ENCODE data around the gene TBC1D3B.
"Not testable (repeated sequence)": the region's sequence is repeated elsewhere in the genome, so short reads cannot be mapped to it uniquely, and the experiment has no call there.

DNA sequence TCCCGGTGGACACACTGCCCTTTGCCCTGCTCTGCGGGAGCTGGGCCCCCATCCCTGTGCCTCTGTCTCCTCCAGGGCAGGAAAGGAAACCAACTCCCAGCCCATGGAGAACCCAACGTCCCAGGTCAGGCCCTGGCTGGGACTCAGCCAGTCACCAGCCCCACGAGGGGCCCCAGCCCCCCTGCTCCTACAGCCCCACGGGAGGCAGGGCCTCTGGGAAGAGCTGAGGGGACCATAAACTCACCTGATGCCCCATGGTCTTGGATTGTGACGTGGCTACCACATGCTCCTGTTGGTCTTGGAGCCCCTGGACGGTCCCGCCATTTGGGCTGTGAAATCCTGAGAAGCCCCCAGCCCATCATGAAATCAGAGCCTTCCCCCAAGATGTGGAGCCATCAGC, 7.6 kb downstream of the TBC1D3B start:
- TF ChIP-seq, protein P1, sequence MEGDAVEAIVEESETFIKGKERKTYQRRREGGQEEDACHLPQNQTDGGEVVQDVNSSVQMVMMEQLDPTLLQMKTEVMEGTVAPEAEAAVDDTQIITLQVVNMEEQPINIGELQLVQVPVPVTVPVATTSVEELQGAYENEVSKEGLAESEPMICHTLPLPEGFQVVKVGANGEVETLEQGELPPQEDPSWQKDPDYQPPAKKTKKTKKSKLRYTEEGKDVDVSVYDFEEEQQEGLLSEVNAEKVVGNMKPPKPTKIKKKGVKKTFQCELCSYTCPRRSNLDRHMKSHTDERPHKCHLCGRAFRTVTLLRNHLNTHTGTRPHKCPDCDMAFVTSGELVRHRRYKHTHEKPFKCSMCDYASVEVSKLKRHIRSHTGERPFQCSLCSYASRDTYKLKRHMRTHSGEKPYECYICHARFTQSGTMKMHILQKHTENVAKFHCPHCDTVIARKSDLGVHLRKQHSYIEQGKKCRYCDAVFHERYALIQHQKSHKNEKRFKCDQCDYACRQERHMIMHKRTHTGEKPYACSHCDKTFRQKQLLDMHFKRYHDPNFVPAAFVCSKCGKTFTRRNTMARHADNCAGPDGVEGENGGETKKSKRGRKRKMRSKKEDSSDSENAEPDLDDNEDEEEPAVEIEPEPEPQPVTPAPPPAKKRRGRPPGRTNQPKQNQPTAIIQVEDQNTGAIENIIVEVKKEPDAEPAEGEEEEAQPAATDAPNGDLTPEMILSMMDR (IDR thresholded peaks at IDR 0.05), result not testable (repeated sequence)
- not testable (repeated sequence) for TF ChIP-seq SP1 (CRISPR knock-in tag; conservative IDR thresholded peaks at IDR 0.05); ELF4 (CRISPR knock-in tag; IDR thresholded peaks at IDR 0.05; ENCODE audit: low read depth); JUN (CRISPR knock-in tag; IDR thresholded peaks at IDR 0.05)
- TF ChIP-seq, protein P2, sequence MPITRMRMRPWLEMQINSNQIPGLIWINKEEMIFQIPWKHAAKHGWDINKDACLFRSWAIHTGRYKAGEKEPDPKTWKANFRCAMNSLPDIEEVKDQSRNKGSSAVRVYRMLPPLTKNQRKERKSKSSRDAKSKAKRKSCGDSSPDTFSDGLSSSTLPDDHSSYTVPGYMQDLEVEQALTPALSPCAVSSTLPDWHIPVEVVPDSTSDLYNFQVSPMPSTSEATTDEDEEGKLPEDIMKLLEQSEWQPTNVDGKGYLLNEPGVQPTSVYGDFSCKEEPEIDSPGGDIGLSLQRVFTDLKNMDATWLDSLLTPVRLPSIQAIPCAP (CRISPR knock-in tag; IDR thresholded peaks at IDR 0.05), result not testable (repeated sequence)
- TF ChIP-seq, protein P3, sequence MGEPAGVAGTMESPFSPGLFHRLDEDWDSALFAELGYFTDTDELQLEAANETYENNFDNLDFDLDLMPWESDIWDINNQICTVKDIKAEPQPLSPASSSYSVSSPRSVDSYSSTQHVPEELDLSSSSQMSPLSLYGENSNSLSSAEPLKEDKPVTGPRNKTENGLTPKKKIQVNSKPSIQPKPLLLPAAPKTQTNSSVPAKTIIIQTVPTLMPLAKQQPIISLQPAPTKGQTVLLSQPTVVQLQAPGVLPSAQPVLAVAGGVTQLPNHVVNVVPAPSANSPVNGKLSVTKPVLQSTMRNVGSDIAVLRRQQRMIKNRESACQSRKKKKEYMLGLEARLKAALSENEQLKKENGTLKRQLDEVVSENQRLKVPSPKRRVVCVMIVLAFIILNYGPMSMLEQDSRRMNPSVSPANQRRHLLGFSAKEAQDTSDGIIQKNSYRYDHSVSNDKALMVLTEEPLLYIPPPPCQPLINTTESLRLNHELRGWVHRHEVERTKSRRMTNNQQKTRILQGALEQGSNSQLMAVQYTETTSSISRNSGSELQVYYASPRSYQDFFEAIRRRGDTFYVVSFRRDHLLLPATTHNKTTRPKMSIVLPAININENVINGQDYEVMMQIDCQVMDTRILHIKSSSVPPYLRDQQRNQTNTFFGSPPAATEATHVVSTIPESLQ (CRISPR knock-in tag; IDR thresholded peaks at IDR 0.05), result not testable (repeated sequence)
- TF ChIP-seq, protein P4, sequence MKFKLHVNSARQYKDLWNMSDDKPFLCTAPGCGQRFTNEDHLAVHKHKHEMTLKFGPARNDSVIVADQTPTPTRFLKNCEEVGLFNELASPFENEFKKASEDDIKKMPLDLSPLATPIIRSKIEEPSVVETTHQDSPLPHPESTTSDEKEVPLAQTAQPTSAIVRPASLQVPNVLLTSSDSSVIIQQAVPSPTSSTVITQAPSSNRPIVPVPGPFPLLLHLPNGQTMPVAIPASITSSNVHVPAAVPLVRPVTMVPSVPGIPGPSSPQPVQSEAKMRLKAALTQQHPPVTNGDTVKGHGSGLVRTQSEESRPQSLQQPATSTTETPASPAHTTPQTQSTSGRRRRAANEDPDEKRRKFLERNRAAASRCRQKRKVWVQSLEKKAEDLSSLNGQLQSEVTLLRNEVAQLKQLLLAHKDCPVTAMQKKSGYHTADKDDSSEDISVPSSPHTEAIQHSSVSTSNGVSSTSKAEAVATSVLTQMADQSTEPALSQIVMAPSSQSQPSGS (CRISPR knock-in tag; IDR thresholded peaks at IDR 0.05; ENCODE audit: borderline replicate concordance, low read depth), result not testable (repeated sequence)
- TF ChIP-seq, protein P5, sequence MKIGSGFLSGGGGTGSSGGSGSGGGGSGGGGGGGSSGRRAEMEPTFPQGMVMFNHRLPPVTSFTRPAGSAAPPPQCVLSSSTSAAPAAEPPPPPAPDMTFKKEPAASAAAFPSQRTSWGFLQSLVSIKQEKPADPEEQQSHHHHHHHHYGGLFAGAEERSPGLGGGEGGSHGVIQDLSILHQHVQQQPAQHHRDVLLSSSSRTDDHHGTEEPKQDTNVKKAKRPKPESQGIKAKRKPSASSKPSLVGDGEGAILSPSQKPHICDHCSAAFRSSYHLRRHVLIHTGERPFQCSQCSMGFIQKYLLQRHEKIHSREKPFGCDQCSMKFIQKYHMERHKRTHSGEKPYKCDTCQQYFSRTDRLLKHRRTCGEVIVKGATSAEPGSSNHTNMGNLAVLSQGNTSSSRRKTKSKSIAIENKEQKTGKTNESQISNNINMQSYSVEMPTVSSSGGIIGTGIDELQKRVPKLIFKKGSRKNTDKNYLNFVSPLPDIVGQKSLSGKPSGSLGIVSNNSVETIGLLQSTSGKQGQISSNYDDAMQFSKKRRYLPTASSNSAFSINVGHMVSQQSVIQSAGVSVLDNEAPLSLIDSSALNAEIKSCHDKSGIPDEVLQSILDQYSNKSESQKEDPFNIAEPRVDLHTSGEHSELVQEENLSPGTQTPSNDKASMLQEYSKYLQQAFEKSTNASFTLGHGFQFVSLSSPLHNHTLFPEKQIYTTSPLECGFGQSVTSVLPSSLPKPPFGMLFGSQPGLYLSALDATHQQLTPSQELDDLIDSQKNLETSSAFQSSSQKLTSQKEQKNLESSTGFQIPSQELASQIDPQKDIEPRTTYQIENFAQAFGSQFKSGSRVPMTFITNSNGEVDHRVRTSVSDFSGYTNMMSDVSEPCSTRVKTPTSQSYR (CRISPR knock-in tag; IDR thresholded peaks at IDR 0.05), result not testable (repeated sequence)

Measured in WTC11 (cell line).